GM23248 (cell line): ENCODE results near the gene FUT7. TPM values are rescaled to one million over a fixed set of nuclear protein-coding genes. Genes with fewer than 3 reads are reported as not detected.
A peak's percentile ranks its signal among the peaks of the same experiment; 100 is the strongest.

ENCODE experiments used
- DNase-seq: peaks from one replicate; pipeline ENCODE4 v3.0.0-alpha.2; 2015
- H2AFZ ChIP-seq: fragments of 200-600 bp; sonication (generic); 2 replicates; pipeline ENCODE4 v1.6.1; 2016; ENCODE audit warnings: antibody characterized with exemption
- H3F3A ChIP-seq: fragments of 200-600 bp; sonication (generic); 2 replicates; pipeline ENCODE4 v1.6.1; 2016; ENCODE audit warnings: mild to moderate bottlenecking, antibody characterized with exemption, mixed run types; ENCODE audit not compliant: insufficient read depth
- H3K27ac ChIP-seq: fragments of 200-600 bp; sonication (generic); 2 replicates; pipeline ENCODE4 v1.5.1; 2016; ENCODE audit warnings: mild to moderate bottlenecking
- H3K27me3 ChIP-seq: fragments of 200-600 bp; sonication (generic); replicated peaks from 2 replicates; pipeline ENCODE4 v1.6.1; 2016; ENCODE audit warnings: mild to moderate bottlenecking; ENCODE audit not compliant: insufficient read depth
- H3K36me3 ChIP-seq: fragments of 200-600 bp; sonication (generic); 2 replicates; pipeline ENCODE4 v1.6.1; 2016; ENCODE audit warnings: low read depth, mild to moderate bottlenecking
- H3K4me1 ChIP-seq: fragments of 200-600 bp; sonication (generic); 2 replicates; pipeline ENCODE4 v1.6.1; 2016; ENCODE audit warnings: mild to moderate bottlenecking; ENCODE audit not compliant: insufficient read depth
- H3K4me2 ChIP-seq: fragments of 200-600 bp; sonication (generic); one replicate; pipeline ENCODE4 v1.6.1; 2016; ENCODE audit warnings: mild to moderate bottlenecking; ENCODE audit not compliant: unreplicated experiment
- H3K4me3 ChIP-seq: fragments of 200-600 bp; sonication (generic); 2 replicates; pipeline ENCODE4 v1.5.1; 2016; ENCODE audit warnings: mild to moderate bottlenecking
- H3K79me2 ChIP-seq: fragments of 200-600 bp; sonication (generic); 2 replicates; pipeline ENCODE4 v1.6.1; 2016; ENCODE audit warnings: mild to moderate bottlenecking; ENCODE audit not compliant: insufficient read depth
- H3K9ac ChIP-seq: fragments of 200-600 bp; sonication (generic); 2 replicates; pipeline ENCODE4 v1.6.1; 2016; ENCODE audit warnings: mild to moderate bottlenecking
- H3K9me2 ChIP-seq: fragments of 200-600 bp; sonication (generic); 2 replicates; pipeline ENCODE4 v1.6.1; 2016; ENCODE audit warnings: mixed run types, mild to moderate bottlenecking, moderate library complexity; ENCODE audit not compliant: insufficient read depth
- H3K9me3 ChIP-seq: fragments of 200-600 bp; sonication (generic); one replicate; pipeline ENCODE4 v1.6.1; 2017; ENCODE audit warnings: low read depth
- H4K20me1 ChIP-seq: fragments of 200-600 bp; sonication (generic); 2 replicates; pipeline ENCODE4 v1.6.0; 2016; ENCODE audit not compliant: insufficient read depth
- EZH2 ChIP-seq: fragments of 200-600 bp; sonication (generic); IDR thresholded peaks from 2 replicates; pipeline ENCODE4 v1.6.1; 2018; ENCODE audit warnings: antibody characterized with exemption, mild to moderate bottlenecking; ENCODE audit not compliant: insufficient read depth, poor library complexity, severe bottlenecking
- EZH2phosphoT487 ChIP-seq: fragments of 200-600 bp; sonication (generic); IDR thresholded peaks from 2 replicates; pipeline ENCODE4 v1.6.1; 2018; ENCODE audit warnings: antibody characterized with exemption, moderate library complexity, mild to moderate bottlenecking, low read depth; ENCODE audit not compliant: insufficient read depth
- WGBS, 2 experiments: methylation state at CpG; one replicate each; pipeline ENCODE4 v1.1.6; 2015 to 2017; ENCODE audit warnings: low lambda C conversion rate in 2 of 2, low coverage in 1 of 2; ENCODE audit errors: missing lambda C conversion rate in 2 of 2; 5-methylcytosine and 5-hydroxymethylcytosine counted together
- in situ Hi-C: fragments of 300-500 bp; cut with MboI; formaldehyde crosslinking; loops from 2 replicates; pipeline ENCODE4 v1.15.0; 2020
- polyA plus RNA-seq: library from polyadenylated mRNA; unstranded; fragments of >200 nt; fragmentation: Nextera tagmentation; extraction: Ambion mirVana; gene quantifications from 2 replicates; pipeline ENCODE4 v1.2.1, GENCODE V29; 2016
- total RNA-seq: library from RNA; depleted of rRNA; stranded (reverse); fragments of >200 nt; shearing (Covaris generic); gene quantifications from 2 replicates; pipeline ENCODE4 v1.2.3, GENCODE V29; 2014

Gene FUT7
- total and polyA plus RNA-seq, 2 experiments from 2014 or later, result not detected

DNA sequence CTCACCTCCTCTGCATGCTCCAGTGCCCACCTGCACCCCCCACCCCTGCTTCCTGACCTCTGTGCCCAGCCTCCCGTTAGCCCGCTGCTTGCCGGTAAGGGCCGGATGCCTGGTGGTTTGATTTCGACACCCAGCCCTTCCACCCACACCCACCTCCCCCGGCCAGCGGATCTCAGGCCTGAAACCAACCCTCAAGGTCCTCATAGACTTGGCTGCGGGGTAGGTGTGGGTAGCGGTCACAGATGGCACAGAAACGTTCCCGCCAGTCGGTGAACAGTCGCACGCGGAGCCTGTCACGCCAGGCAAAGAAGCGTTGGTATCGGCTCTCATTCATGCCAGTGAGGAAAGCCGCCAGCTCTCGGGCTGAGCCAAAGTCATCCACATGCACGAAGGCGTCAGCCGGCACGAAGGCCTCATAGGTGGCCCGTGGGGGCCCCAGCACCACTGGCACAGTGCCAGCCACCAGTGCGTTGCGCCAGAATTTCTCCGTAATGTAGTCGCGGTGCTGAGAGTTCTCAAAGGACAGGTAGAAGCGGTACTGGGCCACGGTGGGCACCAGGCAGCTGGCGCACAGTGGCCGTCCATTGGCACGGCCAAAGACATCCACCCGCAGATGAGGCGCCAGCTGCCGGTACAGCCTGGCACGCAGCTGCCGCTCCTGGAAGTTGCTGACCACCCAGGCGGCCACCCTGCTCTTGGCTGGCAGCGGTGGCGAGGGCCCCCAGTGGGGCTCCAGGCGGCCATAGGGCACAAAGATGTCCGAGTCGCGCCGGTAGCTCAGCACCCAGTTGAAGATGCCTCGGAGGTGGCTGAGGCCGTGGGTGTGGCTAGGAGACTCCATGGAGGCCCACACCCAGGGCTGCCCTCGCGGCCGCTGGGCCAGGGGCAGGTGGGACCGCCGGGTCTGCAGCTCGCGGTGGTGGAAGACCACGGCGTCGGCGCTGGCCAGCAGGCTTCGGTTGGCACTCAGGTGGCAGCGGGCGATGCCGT, 1.1 kb downstream of the FUT7 start:
- Histone ChIP-seq H3K27ac (no peak overlapping the region), H3K9me3 (no peaks in the 10 kb centered on the region), H3K9ac (no peak overlapping the region), H3K4me1 (no peaks in the 10 kb centered on the region), H4K20me1 (no peaks in the 10 kb centered on the region), H3F3A (no peaks in the 10 kb centered on the region), H3K9me2 (no peaks in the 10 kb centered on the region), H3K27me3 (no peaks in the 10 kb centered on the region), H3K4me2 (no peak overlapping the region), H3K36me3 (no peaks in the 10 kb centered on the region), H3K4me3 (no peak overlapping the region), H2AFZ (no peak overlapping the region), H3K79me2 (no peaks in the 10 kb centered on the region)
- in situ Hi-C loops, result loop anchor here (10.0 kb wide), 1 partner anchor 256 kb away; no protein-coding TSS in a partner anchor
- WGBS, 2 experiments, result 89 to 93% methylated on average over 65 of the region's 65 CpGs
- TF ChIP-seq EZH2phosphoT487, result no peak
- no peak for TF ChIP-seq EZH2
- no peak for DNase-seq

DNA sequence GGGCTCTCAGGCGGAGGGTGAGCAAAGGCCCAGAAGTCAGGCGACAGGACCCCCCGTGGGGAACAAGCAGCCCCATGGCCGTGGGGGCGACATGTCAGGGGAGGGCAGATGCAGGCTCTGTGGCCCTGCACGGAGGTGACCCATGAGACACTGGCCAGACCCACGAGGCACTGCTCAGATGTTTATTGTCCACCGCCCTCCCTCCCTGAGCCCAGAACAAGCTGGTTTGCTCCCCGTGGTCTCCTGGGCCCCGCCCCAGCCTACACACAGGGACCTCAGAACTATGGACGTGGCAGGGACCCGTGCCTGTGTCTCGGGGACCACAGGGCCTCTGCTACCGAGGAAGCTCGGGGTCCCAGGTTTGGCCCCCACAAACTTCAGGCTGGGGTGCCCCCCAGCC, 1.9 kb downstream of the FUT7 start:
- Histone ChIP-seq H2AFZ (no peak overlapping the region), H3K27me3 (no peaks in the 10 kb centered on the region), H3K4me2 (no peak overlapping the region), H3F3A (no peaks in the 10 kb centered on the region), H3K4me1 (no peaks in the 10 kb centered on the region), H3K4me3 (no peak overlapping the region), H3K9ac (no peak overlapping the region), H3K27ac (no peak overlapping the region), H3K79me2 (no peaks in the 10 kb centered on the region), H3K36me3 (no peaks in the 10 kb centered on the region), H3K9me3 (no peaks in the 10 kb centered on the region), H4K20me1 (no peaks in the 10 kb centered on the region), H3K9me2 (no peaks in the 10 kb centered on the region)
- TF ChIP-seq EZH2 (no peak), EZH2phosphoT487 (no peak)
- WGBS, 2 experiments, result 63 to 74% methylated on average over 10 to 15 of the region's 15 CpGs
- DNase-seq, result no peak
- in situ Hi-C loops, result loop anchor here (10.0 kb wide), 1 partner anchor 255 kb away; no protein-coding TSS in a partner anchor

DNA sequence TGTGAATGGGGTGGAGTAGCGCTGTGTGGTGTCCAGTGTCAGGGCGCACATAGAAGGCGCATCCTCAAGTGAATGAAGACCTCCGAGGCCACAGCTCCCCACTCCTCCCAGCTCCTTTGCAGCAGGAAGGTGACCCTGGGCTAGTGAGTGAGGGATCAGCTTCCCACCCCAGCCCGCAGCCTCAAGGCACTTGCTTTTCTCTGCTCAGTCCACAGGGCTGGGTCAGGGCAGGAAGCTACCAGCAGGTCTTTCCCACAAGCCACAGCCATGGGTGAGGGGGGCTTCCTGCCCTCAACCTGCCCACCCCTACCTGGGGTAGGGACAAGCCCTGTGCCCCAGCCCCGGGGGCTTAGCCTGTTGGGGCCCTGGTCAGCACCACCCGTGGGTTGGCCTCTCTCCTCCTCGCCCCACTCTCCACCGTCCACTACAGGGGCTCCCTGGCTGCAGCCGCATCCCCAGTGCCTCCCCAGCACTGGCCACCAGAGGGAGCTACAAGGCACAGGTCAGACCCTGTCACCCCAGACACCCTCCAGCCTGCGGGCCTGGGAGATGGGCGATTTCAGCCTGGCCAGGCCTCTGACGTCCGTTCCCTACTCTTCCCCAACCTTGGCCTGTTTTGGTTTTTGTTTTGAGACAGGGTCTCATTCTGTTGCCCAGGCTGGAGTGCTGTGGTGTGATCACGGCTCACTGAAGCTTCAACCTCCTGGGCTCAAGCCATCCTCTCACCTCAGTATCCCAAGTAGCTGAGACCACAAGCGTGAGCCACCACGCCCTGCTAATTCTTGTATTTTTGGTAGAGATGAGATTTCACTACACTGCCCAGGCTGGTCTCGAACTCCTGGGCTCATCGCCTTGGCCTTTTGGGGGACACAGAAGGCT, 2.6 kb downstream of the FUT7 start:
- Histone ChIP-seq H3K9me2 (no peaks in the 10 kb centered on the region), H3K9me3 (no peaks in the 10 kb centered on the region), H3K27me3 (no peaks in the 10 kb centered on the region), H3K27ac (no peak overlapping the region), H3F3A (no peaks in the 10 kb centered on the region), H3K9ac (no peak overlapping the region), H3K4me1 (no peaks in the 10 kb centered on the region), H3K36me3 (no peaks in the 10 kb centered on the region), H3K4me3 (no peak overlapping the region), H3K4me2 (peak overlapping the region; percentile 86), H3K79me2 (no peaks in the 10 kb centered on the region), H2AFZ (no peak overlapping the region), H4K20me1 (no peaks in the 10 kb centered on the region)
- in situ Hi-C loops, result no loop called here
- TF ChIP-seq EZH2 (no peak), EZH2phosphoT487 (no peak)
- WGBS, 2 experiments, result 28 to 34% methylated on average over 19 of the region's 19 CpGs
- peak; percentile 69 for DNase-seq
